Activated T-cell treated with anti-CD3 and anti-CD28 coated beads, Interleukin-2, amount 50 U/mL, for 4 hours (primary cell): Measurements from ENCODE around the gene CGAS. TPM values are rescaled to one million over a fixed set of nuclear protein-coding genes. Genes with fewer than 3 reads are reported as not detected.
"Not testable (repeated sequence)": the region's sequence is repeated elsewhere in the genome, so short reads cannot be mapped to it uniquely, and the experiment has no call there.

Source experiments
- ATAC-seq, 2 donors: fragments of 200-7000 bp; cut with Tn5 transposase; one replicate each; pipeline ENCODE4 v1.10.0; 2021
- DNase-seq: peaks from one replicate; pipeline ENCODE4 v3.0.0-alpha.2; 2020
- H3K27me3 Mint-ChIP-seq: one replicate; pipeline ENCODE4 v1.8.0; 2021; ENCODE audit warnings: low read depth, mixed read lengths
- H3K36me3 Mint-ChIP-seq: one replicate; pipeline ENCODE4 v1.8.0; 2022; ENCODE audit warnings: mixed read lengths; ENCODE audit not compliant: insufficient read depth
- H3K4me1 Mint-ChIP-seq: one replicate; pipeline ENCODE4 v1.8.0; 2021; ENCODE audit warnings: low read depth, mixed read lengths
- H3K4me3 Mint-ChIP-seq: one replicate; pipeline ENCODE4 v1.8.0; 2021; ENCODE audit warnings: mild to moderate bottlenecking, moderate library complexity, mixed read lengths
- H3K9me3 Mint-ChIP-seq: one replicate; pipeline ENCODE4 v1.8.0; 2021; ENCODE audit warnings: mixed read lengths
- total RNA-seq, 3 donors: library from RNA; stranded (reverse); gene quantifications; one replicate each; pipeline ENCODE4 v1.2.1, GENCODE V29; 2021

CGAS gene
- total RNA-seq, result 10 to 100 TPM; 27.4 to 36.2 (median 29.6) TPM

GRCh38 chr6:73452107-73452461 lies at the start of gene CGAS:
TSS of gene CGAS (minus strand) at chr6:73452297. CDS start at chr6:73452181, 116 bp downstream.
- peak within 1 kb of the TSS; percentile 96 for H3K4me3 Mint-ChIP-seq
- peak; percentile 81 to 84 for ATAC-seq
- peaks cover 5% of the 10 kb centered on the region for H3K36me3 Mint-ChIP-seq
- no peaks in the 10 kb centered on the region for H3K27me3 Mint-ChIP-seq
- DNase-seq, result peak; percentile 69
- no peaks in the 10 kb centered on the region for H3K9me3 Mint-ChIP-seq
- peaks cover 21% of the 10 kb centered on the region for H3K4me1 Mint-ChIP-seq

GRCh38 chr6:73497915-73498314 lies 45.8 kb upstream of the CGAS start:
- DNase-seq (no peak), ATAC-seq (no peak)
- Mint-ChIP-seq H3K27me3 (no peaks in the 10 kb centered on the region), H3K4me1 (no peaks in the 10 kb centered on the region), H3K36me3 (peaks cover 18% of the 10 kb centered on the region), H3K9me3 (no peaks in the 10 kb centered on the region), H3K4me3 (no peak overlapping the region)

DNA sequence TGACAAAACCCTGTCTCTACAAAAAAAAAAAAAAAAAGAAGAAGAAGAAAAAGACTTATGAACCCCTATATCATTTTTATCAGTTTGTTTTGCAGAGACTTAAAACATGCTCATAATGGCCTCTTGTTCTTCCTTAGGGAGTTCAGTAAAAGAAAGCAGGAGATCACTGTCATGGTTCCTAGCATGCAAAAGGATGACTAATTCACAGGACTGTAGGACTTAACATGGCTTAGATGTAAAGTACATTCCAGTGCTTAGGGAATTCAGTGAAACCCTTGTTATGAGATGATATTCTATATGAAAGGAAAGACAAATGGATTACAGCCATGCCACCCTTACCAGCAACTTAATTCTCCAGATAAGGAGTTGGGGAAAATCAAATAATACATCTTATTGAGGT lies 39.3 kb upstream of the CGAS start:
- no peaks in the 10 kb centered on the region for H3K27me3 Mint-ChIP-seq
- no peak overlapping the region for H3K4me3 Mint-ChIP-seq
- H3K4me1 Mint-ChIP-seq, result no peaks in the 10 kb centered on the region
- peaks cover 43% of the 10 kb centered on the region for H3K36me3 Mint-ChIP-seq
- H3K9me3 Mint-ChIP-seq, result no peaks in the 10 kb centered on the region
- DNase-seq (no peak), ATAC-seq (no peak)

GRCh38 chr6:73487473-73487872 lies 35.4 kb upstream of the CGAS start:
- H3K9me3 Mint-ChIP-seq, result no peaks in the 10 kb centered on the region
- ATAC-seq, result no peak
- H3K4me3 Mint-ChIP-seq, result no peak overlapping the region
- no peaks in the 10 kb centered on the region for H3K27me3 Mint-ChIP-seq
- H3K4me1 Mint-ChIP-seq, result no peaks in the 10 kb centered on the region
- H3K36me3 Mint-ChIP-seq, result peaks cover 49% of the 10 kb centered on the region
- no peak for DNase-seq

DNA sequence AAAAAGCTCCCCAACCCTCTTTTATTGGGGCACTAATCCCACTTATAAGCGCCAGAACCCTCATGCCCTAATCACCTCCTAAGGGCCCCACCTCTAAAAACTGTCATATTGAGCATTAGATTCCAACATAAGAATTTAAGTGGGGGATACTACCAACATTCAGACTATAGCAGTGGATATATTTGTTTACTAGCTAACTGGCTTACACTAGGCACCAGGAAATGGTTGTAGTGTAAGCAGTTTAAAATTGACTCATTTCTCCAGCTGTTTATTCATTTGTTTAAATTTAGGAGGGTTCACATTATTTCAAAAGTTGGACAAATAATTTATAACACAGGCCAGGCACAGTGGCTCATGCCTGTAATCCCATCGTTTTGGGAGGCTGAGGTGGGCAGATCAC lies 32.3 kb upstream of the CGAS start:
- DNase-seq (no peak), ATAC-seq (no peak)
- H3K9me3 Mint-ChIP-seq, result no peaks in the 10 kb centered on the region
- peaks cover 44% of the 10 kb centered on the region for H3K36me3 Mint-ChIP-seq
- no peaks in the 10 kb centered on the region for H3K27me3 Mint-ChIP-seq
- H3K4me1 Mint-ChIP-seq, result no peaks in the 10 kb centered on the region
- no peak overlapping the region for H3K4me3 Mint-ChIP-seq

DNA sequence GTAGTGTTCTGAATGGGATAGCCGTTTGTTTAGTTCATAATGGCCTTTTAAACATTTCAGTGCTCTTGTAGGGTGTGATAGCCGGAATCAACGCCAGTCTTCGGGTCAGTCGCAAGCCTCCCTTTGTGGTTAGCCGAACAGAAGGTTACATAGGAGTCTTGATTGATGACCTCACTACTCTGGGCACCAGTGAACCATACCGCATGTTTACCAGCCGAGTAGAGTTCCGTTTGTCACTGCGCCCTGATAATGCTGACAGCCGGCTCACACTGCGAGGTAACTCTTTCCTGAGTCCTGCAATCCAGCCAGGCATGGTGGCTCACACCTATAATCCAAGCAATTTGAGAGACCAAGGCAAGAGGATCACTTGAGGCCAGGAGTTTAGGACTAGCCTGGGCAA lies 29.9 kb upstream of the CGAS start:
- Mint-ChIP-seq H3K27me3 (no peaks in the 10 kb centered on the region), H3K4me1 (no peaks in the 10 kb centered on the region), H3K4me3 (no peak overlapping the region), H3K36me3 (peaks cover 36% of the 10 kb centered on the region), H3K9me3 (no peaks in the 10 kb centered on the region)
- ATAC-seq (no peak), DNase-seq (no peak)

GRCh38 chr6:73477407-73477806 lies 25.3 kb upstream of the CGAS start:
- no peaks in the 10 kb centered on the region for H3K27me3 Mint-ChIP-seq
- ATAC-seq (no peak), DNase-seq (no peak)
- H3K4me3 Mint-ChIP-seq, result no peak overlapping the region
- peaks cover 27% of the 10 kb centered on the region for H3K36me3 Mint-ChIP-seq
- H3K4me1 Mint-ChIP-seq, result peaks cover under 1% of the 10 kb centered on the region
- H3K9me3 Mint-ChIP-seq, result no peaks in the 10 kb centered on the region

DNA sequence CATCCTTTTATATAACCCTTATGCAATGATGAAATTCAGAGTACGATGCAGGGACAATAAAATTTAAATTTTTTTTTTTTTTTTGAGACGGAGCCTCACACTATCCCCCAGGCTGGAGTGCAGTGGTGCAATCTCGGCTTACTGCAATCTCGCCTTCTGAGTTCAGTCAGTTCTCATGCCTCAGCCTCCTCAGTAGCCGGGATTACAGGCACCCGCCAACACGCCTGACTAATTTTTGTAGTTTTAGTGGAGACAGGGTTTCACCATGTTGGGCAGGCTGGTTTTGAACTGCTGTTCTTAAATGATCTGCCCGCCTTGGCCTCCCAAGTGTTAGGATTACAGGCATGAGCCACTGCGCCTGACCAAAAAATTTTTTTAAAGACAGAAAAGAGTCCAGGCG lies 24.6 kb upstream of the CGAS start:
- peaks cover 30% of the 10 kb centered on the region for H3K36me3 Mint-ChIP-seq
- ATAC-seq, result no peak
- no peak for DNase-seq
- H3K4me1 Mint-ChIP-seq, result peaks cover 6% of the 10 kb centered on the region
- H3K9me3 Mint-ChIP-seq, result no peaks in the 10 kb centered on the region
- no peak overlapping the region for H3K4me3 Mint-ChIP-seq
- H3K27me3 Mint-ChIP-seq, result no peaks in the 10 kb centered on the region

GRCh38 chr6:73471686-73472290 lies 19.7 kb upstream of the CGAS start:
- H3K27me3 Mint-ChIP-seq, result no peaks in the 10 kb centered on the region
- H3K4me3 Mint-ChIP-seq, result peak overlapping the region; percentile 5
- peaks cover 19% of the 10 kb centered on the region for H3K36me3 Mint-ChIP-seq
- DNase-seq (no peak), ATAC-seq (peak; percentile 57 to 73)
- peaks cover 15% of the 10 kb centered on the region for H3K4me1 Mint-ChIP-seq
- H3K9me3 Mint-ChIP-seq, result no peaks in the 10 kb centered on the region

- Mint-ChIP-seq H3K4me3 (peak within 1 kb of the TSS; percentile 94), H3K36me3 (peaks cover 7% of the 10 kb centered on the region), H3K4me1 (peaks cover 35% of the 10 kb centered on the region), H3K9me3 (no peaks in the 10 kb centered on the region), H3K27me3 (no peaks in the 10 kb centered on the region)
- ATAC-seq (peak; percentile 95 to 96), DNase-seq (peak; percentile 74)
Measured at GRCh38 chr6:73461537-73462350, 9.6 kb upstream of the CGAS start, which contains the start of gene MTO1. TSS of gene MTO1 (plus strand) at chr6:73461737. CDS start at chr6:73461855, 118 bp downstream.

DNA sequence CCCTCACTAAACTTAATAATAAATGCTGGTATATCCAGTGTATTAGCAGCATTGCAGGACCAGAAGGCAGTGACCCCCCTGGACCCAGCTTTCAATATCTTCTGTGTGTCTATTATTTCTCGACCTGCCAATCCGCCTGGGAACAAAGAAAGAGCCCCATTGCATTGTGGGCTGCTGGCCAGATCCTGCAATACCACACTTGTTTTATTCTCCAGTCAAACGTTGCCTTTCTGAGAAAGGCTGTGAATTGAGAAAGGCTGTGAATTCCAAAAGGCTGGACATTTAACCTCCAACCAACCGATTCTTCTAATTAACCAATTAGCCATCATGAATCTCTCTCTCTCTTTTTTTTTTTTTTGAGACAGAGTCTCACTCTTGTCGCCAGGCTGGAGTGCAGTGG lies 8.0 kb upstream of the CGAS start:
- Mint-ChIP-seq H3K4me1 (peaks cover 33% of the 10 kb centered on the region), H3K4me3 (peak overlapping the region; percentile 94), H3K36me3 (peaks cover 4% of the 10 kb centered on the region), H3K27me3 (no peaks in the 10 kb centered on the region), H3K9me3 (no peaks in the 10 kb centered on the region)
- no peak for ATAC-seq
- DNase-seq, result no peak

DNA sequence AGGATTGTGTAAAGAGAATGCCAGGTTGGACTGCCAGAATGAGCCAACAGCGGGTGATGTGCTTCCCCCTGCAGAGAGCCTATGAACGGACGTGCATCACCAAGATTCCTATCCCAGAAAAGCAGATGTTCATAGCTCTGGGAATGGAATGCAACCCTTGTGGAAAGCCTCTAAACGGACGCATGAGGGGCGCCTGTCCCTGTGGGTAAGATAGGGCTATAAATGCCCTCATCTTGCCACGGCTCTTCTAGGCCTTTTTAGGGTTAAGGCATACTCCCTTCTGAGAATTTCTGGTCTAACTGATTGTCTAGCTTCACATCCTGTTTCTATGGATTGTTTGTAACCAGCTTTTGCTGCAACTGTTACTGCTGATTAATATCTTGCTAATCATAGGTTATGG lies 7.4 kb upstream of the CGAS start:
- ATAC-seq, H3K4me3 Mint-ChIP-seq, DNase-seq, H3K27me3 Mint-ChIP-seq, H3K36me3 Mint-ChIP-seq, H3K9me3 Mint-ChIP-seq: not testable (repeated sequence)
- H3K4me1 Mint-ChIP-seq, result peaks cover 33% of the 10 kb centered on the region

GRCh38 chr6:73455865-73456629 lies 4.0 kb upstream of the CGAS start:
- ATAC-seq, result no peak
- no peak overlapping the region for H3K4me3 Mint-ChIP-seq
- no peak for DNase-seq
- no peaks in the 10 kb centered on the region for H3K36me3 Mint-ChIP-seq
- H3K27me3 Mint-ChIP-seq, result no peaks in the 10 kb centered on the region
- no peaks in the 10 kb centered on the region for H3K9me3 Mint-ChIP-seq
- H3K4me1 Mint-ChIP-seq, result peaks cover 19% of the 10 kb centered on the region

GRCh38 chr6:73451223-73452106 lies 632 bp downstream of the CGAS start:
- Mint-ChIP-seq H3K27me3 (no peaks in the 10 kb centered on the region), H3K9me3 (no peaks in the 10 kb centered on the region), H3K4me3 (peak overlapping the region; percentile 96), H3K36me3 (peaks cover 5% of the 10 kb centered on the region), H3K4me1 (peaks cover 21% of the 10 kb centered on the region)
- DNase-seq (peak; percentile 28), ATAC-seq (peak; percentile 70)
